ENCODE results near the gene SNX14. TPM values are rescaled to one million over a fixed set of nuclear protein-coding genes. Genes with fewer than 3 reads are reported as not detected.

SNX14 gene
- total and polyA plus RNA-seq, 2 of the 8 experiments (the other 6 are each of a cell fraction or from before 2014, with no cell fraction given): 11.9 to 24.2 TPM

DNA sequence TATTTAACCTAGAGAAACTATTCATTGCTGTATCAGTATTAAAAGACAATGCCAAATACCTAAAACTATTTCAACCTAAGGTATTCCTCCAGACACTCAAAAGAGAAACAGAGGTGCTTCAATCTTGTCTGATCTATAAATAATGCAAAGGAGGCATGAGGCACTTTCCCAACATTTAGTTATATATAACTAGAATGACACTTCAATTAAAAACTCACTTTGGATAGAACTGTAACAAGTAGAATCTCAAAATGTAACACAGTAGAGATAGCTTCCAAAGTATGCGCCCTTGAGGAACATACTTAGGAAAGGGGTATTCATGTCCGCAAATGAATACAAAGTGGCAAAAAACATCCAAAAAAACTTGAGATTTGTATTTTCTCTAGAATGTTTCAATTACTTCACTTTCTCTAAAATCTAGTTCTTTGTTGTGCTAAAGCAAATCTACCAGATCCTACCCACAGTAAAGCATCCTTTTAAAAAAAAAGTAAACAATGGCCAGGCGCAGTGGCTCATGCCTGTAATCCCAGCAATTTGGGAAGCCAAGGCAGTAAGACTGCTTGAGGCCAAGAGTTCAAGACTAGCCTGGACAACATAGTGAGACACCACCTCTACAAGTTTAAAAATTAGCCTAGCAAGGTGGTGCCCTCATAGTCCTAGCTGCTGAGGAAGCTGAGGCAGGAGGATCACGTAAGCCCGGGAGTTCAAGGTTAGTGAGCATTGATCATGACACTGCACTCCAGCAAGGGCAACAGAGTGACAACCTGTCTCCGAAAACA lies 38.7 kb upstream of the SNX14 start:
- H3K56ac ChIP-seq (replicated peaks; ENCODE audit: insufficient read length, low read depth, low read length): no peak overlapping the region
- peak; percentile 27; the same call in 1 of the 2 replicates for TF ChIP-seq POLR2AphosphoS5 (IDR thresholded peaks at IDR 0.05; ENCODE audit: low read depth, low read length)
- TF ChIP-seq ASH2L (IDR thresholded peaks at IDR 0.05; ENCODE audit: low read length): no peak
- no peak overlapping the region for H2BK15ac ChIP-seq (ENCODE audit: low read length)
- no peak overlapping the region for H3K4ac ChIP-seq (replicated peaks; ENCODE audit: insufficient read length, low read depth, low read length)
- H3K23me2 ChIP-seq (ENCODE audit: low read depth, low read length): no peaks in the 10 kb centered on the region
- peaks cover 22 to 96% of the 10 kb centered on the region in 2 experiments for H3K79me2 ChIP-seq (ENCODE audit: control insufficient read depth in 1 of 2, insufficient read depth in 2 of 2, low read length in 2 of 2)
- H4K20me1 ChIP-seq (replicated peaks in 1 of 2; ENCODE audit: control insufficient read depth in 1 of 2, insufficient read depth in 2 of 2, low read length in 2 of 2): peaks cover 30 to 33% of the 10 kb centered on the region in 2 experiments
- H3K9ac ChIP-seq (replicated peaks in 1 of 4; ENCODE audit: extremely low read depth in 1 of 4, low read depth in 3 of 4, low read length in 3 of 4): no peak overlapping the region
- no peak overlapping the region for H3K27ac ChIP-seq (ENCODE audit: low read depth, low read length)
- no peak overlapping the region for H3K4me2 ChIP-seq (ENCODE audit: insufficient read depth in 1 of 2, low read depth in 2 of 2, low read length in 2 of 2)
- H4K91ac ChIP-seq (replicated peaks; ENCODE audit: insufficient read length, low read length): no peak overlapping the region
- H2BK5ac ChIP-seq (ENCODE audit: low read depth, low read length): no peak overlapping the region
- no peak overlapping the region for H3K18ac ChIP-seq (ENCODE audit: extremely low read depth, low read length)
- no peak overlapping the region for H2BK120ac ChIP-seq (replicated peaks; ENCODE audit: low read depth, low read length)
- no peak overlapping the region for H2AFZ ChIP-seq (ENCODE audit: low read length)
- peaks cover 2% of the 10 kb centered on the region; the same call in 1 of the 2 replicates for H3K79me1 ChIP-seq (ENCODE audit: low read depth, low read length)
- peaks cover 20 to 90% (median 77%) of the 10 kb centered on the region in 4 experiments for H3K36me3 ChIP-seq (ENCODE audit: control insufficient read depth in 2 of 4, insufficient read depth in 4 of 4, low read length in 3 of 4)
- FAIRE-seq: no peak
- H3K23ac ChIP-seq (ENCODE audit: insufficient read length): no peak overlapping the region
- H2BK12ac ChIP-seq (ENCODE audit: low read depth, low read length): no peak overlapping the region
- no peak overlapping the region for H3K4me3 ChIP-seq (ENCODE audit: extremely low read depth in 1 of 4, insufficient read depth in 2 of 4, low read depth in 3 of 4, low read length in 4 of 4)
- H3K27me3 ChIP-seq (replicated peaks in 1 of 4; ENCODE audit: control insufficient read depth in 3 of 4, extremely low read depth in 1 of 4, insufficient read depth in 3 of 4, low read length in 3 of 4): no peaks in the 10 kb centered on the region
- no peaks in the 10 kb centered on the region for H3K4me1 ChIP-seq (replicated peaks in 1 of 4; ENCODE audit: control insufficient read depth in 3 of 4, insufficient read depth in 4 of 4, low read length in 3 of 4)
- 98% methylated on average over 6 of the region's 6 CpGs; no CpG with 5 or more reads in 1 of the 2 experiments for WGBS, 2 experiments (ENCODE audit: extremely low coverage in 1 of 2, insufficient coverage in 1 of 2, insufficient read length in 1 of 2, insufficient replicate concordance in 2 of 2, low coverage in 1 of 2, low lambda C conversion rate in 2 of 2, missing lambda C conversion rate in 1 of 2)
- no peak overlapping the region for H3K14ac ChIP-seq (ENCODE audit: insufficient read length)
- no peak overlapping the region for H4K5ac ChIP-seq (ENCODE audit: insufficient read length, low read depth, low read length)
- POLR2A ChIA-PET (ENCODE audit: partially characterized antibody): interaction anchor here (0.6 to 25.2 kb wide), 6 partner anchors 8 to 42 kb away, joined by 3 to 890 read pairs (median 12); partner anchors contain the start of gene SYNCRIP
- no peaks in the 10 kb centered on the region for H3K9me3 ChIP-seq (ENCODE audit: insufficient read depth in 2 of 2, low read depth in 1 of 2, low read length in 1 of 2)
- no peak overlapping the region for H2AK5ac ChIP-seq (ENCODE audit: low read depth, low read length)
- no peak overlapping the region for H2BK20ac ChIP-seq (ENCODE audit: low read length)
- CTCF ChIA-PET (ENCODE audit: partially characterized antibody): interaction anchor here (2.1 kb wide), 1 partner anchor 9 kb away, joined by 6 read pairs; no protein-coding TSS in a partner anchor
- DNase-seq (ENCODE audit: low read depth in 1 of 2, low spot score in 2 of 2): no peak
- H4K8ac ChIP-seq (ENCODE audit: extremely low read depth, insufficient read depth, low read length): no peak overlapping the region

Data from H1 (cell line).